Astrocyte (in vitro differentiated cells and primary cell): Measurements from ENCODE around the gene GLB1L3. TPM values are rescaled to one million over a fixed set of nuclear protein-coding genes. Genes with fewer than 3 reads are reported as not detected.

Experiments
- DNase-seq: peaks from one replicate; pipeline ENCODE4 v3.0.0-alpha.2; 2010; ENCODE audit warnings: low read depth
- FAIRE-seq: peaks from 2 replicates; lab custom pipeline; 2011; peaks lifted over from hg19 to GRCh38; lab: Jason Lieb, UNC
- H2AFZ ChIP-seq: 2 replicates; pipeline ENCODE4 v1.6.0; 2012; ENCODE audit warnings: low read depth, low read length, inconsistent platforms
- H3K27ac ChIP-seq: 2 replicates; pipeline ENCODE4 v1.5.1; 2011; ENCODE audit warnings: low read depth, low read length, inconsistent platforms
- H3K27me3 ChIP-seq: 2 replicates; pipeline ENCODE4 v1.6.0; 2011; ENCODE audit warnings: low read length, inconsistent platforms; ENCODE audit not compliant: insufficient read depth
- H3K36me3 ChIP-seq: 2 replicates; pipeline ENCODE4 v1.5.1; 2011; ENCODE audit warnings: low read length, inconsistent platforms; ENCODE audit not compliant: insufficient read depth
- H3K4me1 ChIP-seq: 2 replicates; pipeline ENCODE4 v1.5.1; 2011; ENCODE audit warnings: low read length, inconsistent platforms; ENCODE audit not compliant: insufficient read depth
- H3K4me2 ChIP-seq: 2 replicates; pipeline ENCODE4 v1.6.0; 2012; ENCODE audit warnings: low read length, inconsistent platforms
- H3K4me3 ChIP-seq: 2 replicates; pipeline ENCODE4 v1.5.1; 2011; ENCODE audit warnings: low read depth, mild to moderate bottlenecking, low read length, inconsistent platforms; ENCODE audit not compliant: insufficient read depth
- H3K79me2 ChIP-seq: 2 replicates; pipeline ENCODE4 v1.6.0; 2012; ENCODE audit warnings: mild to moderate bottlenecking, low read length, inconsistent platforms; ENCODE audit not compliant: insufficient read depth
- H3K9ac ChIP-seq: 2 replicates; pipeline ENCODE4 v1.6.0; 2012; ENCODE audit warnings: mild to moderate bottlenecking, low read length, inconsistent platforms
- H3K9me3 ChIP-seq: 2 replicates; pipeline ENCODE4 v1.5.1; 2012; ENCODE audit warnings: low read depth, mild to moderate bottlenecking, low read length, inconsistent platforms; ENCODE audit not compliant: insufficient read depth
- H4K20me1 ChIP-seq: 2 replicates; pipeline ENCODE4 v1.6.0; 2012; ENCODE audit warnings: low read length, inconsistent platforms; ENCODE audit not compliant: insufficient read depth
- H3K27ac Mint-ChIP-seq: one replicate; pipeline ENCODE4 v1.8.0; 2021; ENCODE audit warnings: mild to moderate bottlenecking, mixed read lengths; ENCODE audit not compliant: unreplicated experiment
- H3K27me3 Mint-ChIP-seq: one replicate; pipeline ENCODE4 v1.8.0; 2021; ENCODE audit warnings: low read depth, mixed read lengths; ENCODE audit not compliant: unreplicated experiment
- H3K36me3 Mint-ChIP-seq: one replicate; pipeline ENCODE4 v1.8.0; 2021; ENCODE audit warnings: low read depth, mixed read lengths; ENCODE audit not compliant: unreplicated experiment
- H3K4me1 Mint-ChIP-seq: one replicate; pipeline ENCODE4 v1.8.0; 2021; ENCODE audit warnings: low read depth, mixed read lengths; ENCODE audit not compliant: unreplicated experiment
- H3K4me3 Mint-ChIP-seq: one replicate; pipeline ENCODE4 v1.8.0; 2021; ENCODE audit warnings: mild to moderate bottlenecking, moderate library complexity, mixed read lengths; ENCODE audit not compliant: unreplicated experiment
- H3K9me3 Mint-ChIP-seq: one replicate; pipeline ENCODE4 v1.8.0; 2021; ENCODE audit warnings: mild to moderate bottlenecking, mixed read lengths; ENCODE audit not compliant: unreplicated experiment
- CTCF ChIP-seq: IDR thresholded peaks from 2 replicates; pipeline ENCODE4 v1.5.1; 2011; ENCODE audit warnings: low read depth, mild to moderate bottlenecking, inconsistent platforms, low read length, moderate library complexity; ENCODE audit not compliant: insufficient read depth
- EZH2 ChIP-seq: IDR thresholded peaks from 2 replicates; pipeline ENCODE4 v1.6.1; 2012; ENCODE audit warnings: mild to moderate bottlenecking, low read length, inconsistent platforms; ENCODE audit not compliant: insufficient read depth
- total RNA-seq: library from RNA; stranded (reverse); gene quantifications from 2 replicates; pipeline ENCODE4 v1.2.1, GENCODE V29; 2021

GLB1L3 gene
- total RNA-seq, 1 donor from 2014 or later: 0.20 TPM

GRCh38 chr11:134362192-134362901 lies 86.2 kb downstream of the GLB1L3 start:
- no peaks in the 10 kb centered on the region for H3K27me3 ChIP-seq
- H2AFZ ChIP-seq: no peak overlapping the region
- H3K36me3 ChIP-seq: no peaks in the 10 kb centered on the region
- no peaks in the 10 kb centered on the region for H3K4me1 ChIP-seq
- H3K4me1 Mint-ChIP-seq: no peaks in the 10 kb centered on the region
- no peak overlapping the region for H3K9ac ChIP-seq
- no peaks in the 10 kb centered on the region for H4K20me1 ChIP-seq
- H3K9me3 ChIP-seq: no peaks in the 10 kb centered on the region
- no peaks in the 10 kb centered on the region for H3K36me3 Mint-ChIP-seq
- no peak overlapping the region for H3K27ac ChIP-seq
- peaks cover 52% of the 10 kb centered on the region for H3K27me3 Mint-ChIP-seq
- TF ChIP-seq CTCF: no peak
- TF ChIP-seq EZH2: no peak
- H3K4me3 Mint-ChIP-seq: no peak overlapping the region
- no peaks in the 10 kb centered on the region for H3K79me2 ChIP-seq
- no peak overlapping the region for H3K27ac Mint-ChIP-seq
- FAIRE-seq: no peak
- no peak for DNase-seq
- no peak overlapping the region for H3K4me2 ChIP-seq
- no peak overlapping the region for H3K4me3 ChIP-seq
- no peaks in the 10 kb centered on the region for H3K9me3 Mint-ChIP-seq

GRCh38 chr11:134363161-134363560 lies 87.0 kb downstream of the GLB1L3 start:
- Histone ChIP-seq H3K27ac (no peak overlapping the region), H2AFZ (no peak overlapping the region), H3K36me3 (no peaks in the 10 kb centered on the region), H3K4me1 (no peaks in the 10 kb centered on the region), H3K4me2 (no peak overlapping the region), H3K4me3 (no peak overlapping the region), H3K9me3 (no peaks in the 10 kb centered on the region), H3K79me2 (no peaks in the 10 kb centered on the region), H3K9ac (no peak overlapping the region), H4K20me1 (no peaks in the 10 kb centered on the region), H3K27me3 (no peaks in the 10 kb centered on the region)
- H3K27ac Mint-ChIP-seq: no peak overlapping the region
- no peaks in the 10 kb centered on the region for H3K36me3 Mint-ChIP-seq
- FAIRE-seq (no peak), DNase-seq (no peak)
- H3K4me3 Mint-ChIP-seq: no peak overlapping the region
- H3K4me1 Mint-ChIP-seq: no peaks in the 10 kb centered on the region
- peaks cover 56% of the 10 kb centered on the region for H3K27me3 Mint-ChIP-seq
- TF ChIP-seq EZH2 (no peak), CTCF (no peak)
- no peaks in the 10 kb centered on the region for H3K9me3 Mint-ChIP-seq

GRCh38 chr11:134363592-134363991 lies 87.4 kb downstream of the GLB1L3 start:
- TF ChIP-seq EZH2 (no peak), CTCF (no peak)
- Histone ChIP-seq H3K4me3 (no peak overlapping the region), H3K79me2 (no peaks in the 10 kb centered on the region), H3K9me3 (no peaks in the 10 kb centered on the region), H3K4me2 (no peak overlapping the region), H2AFZ (no peak overlapping the region), H4K20me1 (no peaks in the 10 kb centered on the region), H3K27ac (no peak overlapping the region), H3K4me1 (no peaks in the 10 kb centered on the region), H3K27me3 (no peaks in the 10 kb centered on the region), H3K36me3 (no peaks in the 10 kb centered on the region), H3K9ac (no peak overlapping the region)
- Mint-ChIP-seq H3K9me3 (no peaks in the 10 kb centered on the region), H3K36me3 (no peaks in the 10 kb centered on the region), H3K4me1 (no peaks in the 10 kb centered on the region), H3K27me3 (peaks cover 53% of the 10 kb centered on the region), H3K27ac (no peak overlapping the region), H3K4me3 (no peak overlapping the region)
- FAIRE-seq (no peak), DNase-seq (no peak)
